H9 (cell line): ENCODE data around the gene CORO1A. TPM values are rescaled to one million over a fixed set of nuclear protein-coding genes. Genes with fewer than 3 reads are reported as not detected.

Source experiments
- DNase-seq: peaks from one replicate; pipeline ENCODE4 v3.0.0-alpha.2; 2017
- H2AFZ ChIP-seq: one replicate; pipeline ENCODE4 v1.6.1; 2013; ENCODE audit warnings: mild to moderate bottlenecking, low read length, control low read depth, moderate library complexity
- H2AK5ac ChIP-seq: 2 replicates; pipeline ENCODE4 v1.6.1; 2013; ENCODE audit warnings: low read length, control low read depth, mixed read lengths; ENCODE audit not compliant: insufficient read length
- H2BK120ac ChIP-seq: one replicate; pipeline ENCODE4 v1.6.1; 2013; ENCODE audit warnings: low read depth, mild to moderate bottlenecking, low read length, control low read depth, inconsistent platforms; ENCODE audit not compliant: poor library complexity, severe bottlenecking
- H2BK12ac ChIP-seq: 2 replicates; pipeline ENCODE4 v1.6.1; 2013; ENCODE audit warnings: low read length, control low read depth, mixed read lengths, low read depth; ENCODE audit not compliant: insufficient read length
- H2BK15ac ChIP-seq: 2 replicates; pipeline ENCODE4 v1.6.1; 2013; ENCODE audit warnings: low read depth, low read length, control low read depth
- H2BK20ac ChIP-seq: one replicate; pipeline ENCODE4 v1.6.1; 2013; ENCODE audit warnings: low read depth, mild to moderate bottlenecking, low read length, control low read depth, inconsistent platforms; ENCODE audit not compliant: poor library complexity, severe bottlenecking
- H2BK5ac ChIP-seq: 2 replicates; pipeline ENCODE4 v1.6.1; 2013; ENCODE audit warnings: low read length, control low read depth, mixed read lengths; ENCODE audit not compliant: insufficient read length
- H3K14ac ChIP-seq: 2 replicates; pipeline ENCODE4 v1.6.1; 2013; ENCODE audit warnings: low read length, control low read depth; ENCODE audit not compliant: insufficient read depth
- H3K18ac ChIP-seq: 2 replicates; pipeline ENCODE4 v1.6.1; 2013; ENCODE audit warnings: low read depth, mild to moderate bottlenecking, mixed read lengths, low read length, control low read depth; ENCODE audit not compliant: insufficient read length
- H3K23ac ChIP-seq: 2 replicates; pipeline ENCODE4 v1.6.1; 2013; ENCODE audit warnings: low read length, control low read depth, mixed read lengths, low read depth; ENCODE audit not compliant: insufficient read length
- H3K23me2 ChIP-seq: 2 replicates; pipeline ENCODE4 v1.6.1; 2013; ENCODE audit warnings: low read depth, mild to moderate bottlenecking, mixed read lengths, low read length, control low read depth; ENCODE audit not compliant: insufficient read length, poor library complexity, severe bottlenecking
- H3K27ac ChIP-seq: 2 replicates; pipeline ENCODE4 v1.5.1; 2013; ENCODE audit warnings: low read length, control low read depth, mixed read lengths, low read depth; ENCODE audit not compliant: insufficient read length
- H3K27me3 ChIP-seq: 2 replicates; pipeline ENCODE4 v1.6.1; 2013; ENCODE audit warnings: low read length, control low read depth, inconsistent platforms; ENCODE audit not compliant: insufficient read depth
- H3K4ac ChIP-seq: 2 replicates; pipeline ENCODE4 v1.6.1; 2013; ENCODE audit warnings: low read depth, mild to moderate bottlenecking, control low read depth, inconsistent platforms, low read length, moderate library complexity
- H3K4me1 ChIP-seq: 2 replicates; pipeline ENCODE4 v1.6.1; 2013; ENCODE audit warnings: low read length, control low read depth, inconsistent platforms; ENCODE audit not compliant: insufficient read depth
- H3K4me2 ChIP-seq: 2 replicates; pipeline ENCODE4 v1.6.1; 2013; ENCODE audit warnings: low read length, control low read depth, mixed read lengths; ENCODE audit not compliant: insufficient read length, insufficient read depth
- H3K56ac ChIP-seq: 2 replicates; pipeline ENCODE4 v1.6.1; 2013; ENCODE audit warnings: low read depth, mild to moderate bottlenecking, mixed read lengths, low read length, control low read depth; ENCODE audit not compliant: insufficient read length
- H3K79me1 ChIP-seq: 2 replicates; pipeline ENCODE4 v1.6.1; 2013; ENCODE audit warnings: low read depth, mild to moderate bottlenecking, moderate library complexity, low read length, control low read depth, inconsistent platforms; ENCODE audit not compliant: insufficient read depth, poor library complexity, severe bottlenecking
- H3K79me2 ChIP-seq: 2 replicates; pipeline ENCODE4 v1.6.1; 2013; ENCODE audit warnings: low read length, control low read depth, inconsistent platforms; ENCODE audit not compliant: insufficient read depth
- H3K9ac ChIP-seq: 2 replicates; pipeline ENCODE4 v1.6.1; 2013; ENCODE audit warnings: low read length, control low read depth, mixed read lengths; ENCODE audit not compliant: insufficient read length; ENCODE audit errors: extremely low read depth
- H3K9me3 ChIP-seq: one replicate; pipeline ENCODE4 v1.6.1; 2013; ENCODE audit warnings: low read depth, low read length, inconsistent platforms; ENCODE audit not compliant: control insufficient read depth
- H3T11ph ChIP-seq: one replicate; pipeline ENCODE4 v1.6.1; 2013; ENCODE audit warnings: mild to moderate bottlenecking, low read length, control low read depth, inconsistent platforms
- H4K20me1 ChIP-seq: one replicate; pipeline ENCODE4 v1.6.1; 2013; ENCODE audit not compliant: control insufficient read depth, insufficient read length, insufficient read depth
- H4K5ac ChIP-seq: 2 replicates; pipeline ENCODE4 v1.6.1; 2013; ENCODE audit warnings: low read depth, mild to moderate bottlenecking, mixed read lengths, low read length, control low read depth; ENCODE audit not compliant: insufficient read length
- H4K8ac ChIP-seq: replicated peaks from 2 replicates; pipeline ENCODE4 v1.6.1; 2013; ENCODE audit warnings: low read length, control low read depth, mixed read lengths, low read depth; ENCODE audit not compliant: insufficient read length
- H4K91ac ChIP-seq: 2 replicates; pipeline ENCODE4 v1.6.1; 2013; ENCODE audit warnings: low read depth, mild to moderate bottlenecking, moderate library complexity, mixed read lengths, low read length, control low read depth; ENCODE audit not compliant: insufficient read length
- H3K27ac Mint-ChIP-seq, 3 experiments: 2 replicates in 2 of 3; 3 replicates in 1 of 3; pipeline ENCODE4 v1.8.0; 2020 to 2021; ENCODE audit warnings: mixed read lengths in 3 of 3, mild to moderate bottlenecking in 1 of 3, moderate library complexity in 1 of 3
- H3K27me3 Mint-ChIP-seq: 2 replicates; pipeline ENCODE4 v1.8.0; 2021; ENCODE audit warnings: low read depth, mild to moderate bottlenecking, moderate library complexity, mixed read lengths
- H3K36me3 Mint-ChIP-seq, 3 experiments: 2 replicates in 2 of 3; 3 replicates in 1 of 3; pipeline ENCODE4 v1.8.0; 2020 to 2021; ENCODE audit warnings: low read depth in 3 of 3, mixed read lengths in 3 of 3; ENCODE audit not compliant: insufficient read depth in 1 of 3
- H3K4me1 Mint-ChIP-seq, 2 experiments: 2 replicates each; pipeline ENCODE4 v1.8.0; 2020; ENCODE audit warnings: mixed read lengths in 2 of 2
- H3K4me3 Mint-ChIP-seq, 2 experiments: 2 replicates in 1 of 2; 3 replicates in 1 of 2; pipeline ENCODE4 v1.8.0; 2020 to 2021; ENCODE audit warnings: mild to moderate bottlenecking in 2 of 2, mixed read lengths in 2 of 2, moderate library complexity in 1 of 2
- H3K9me3 Mint-ChIP-seq, 2 experiments: 2 replicates in 1 of 2; 3 replicates in 1 of 2; pipeline ENCODE4 v1.8.0; 2020; ENCODE audit warnings: mild to moderate bottlenecking in 2 of 2, mixed read lengths in 2 of 2, moderate library complexity in 1 of 2
- WGBS: extraction: QIAGEN DNeasy Blood & Tissue Kit; methylation state at CpG from one replicate; pipeline ENCODE4 v1.1.7; 2013; ENCODE audit warnings: missing lambda C conversion rate, low lambda C conversion rate, mixed read lengths; ENCODE audit not compliant: insufficient read length; ENCODE audit errors: extremely low coverage; 5-methylcytosine and 5-hydroxymethylcytosine counted together
- total RNA-seq: library from RNA; stranded (reverse); gene quantifications from 2 replicates; pipeline ENCODE4 v1.2.1, GENCODE V29; 2021
- TF ChIP-seq, protein P1 (sequence below): fragments of 200-600 bp; sonication (generic); conservative IDR thresholded peaks from 3 replicates; pipeline ENCODE4 v1.8.0; 2021; ENCODE audit warnings: antibody characterized with exemption, mild to moderate bottlenecking

The CORO1A gene
- total RNA-seq, 1 experiment from 2014 or later: 4.8 TPM

DNA sequence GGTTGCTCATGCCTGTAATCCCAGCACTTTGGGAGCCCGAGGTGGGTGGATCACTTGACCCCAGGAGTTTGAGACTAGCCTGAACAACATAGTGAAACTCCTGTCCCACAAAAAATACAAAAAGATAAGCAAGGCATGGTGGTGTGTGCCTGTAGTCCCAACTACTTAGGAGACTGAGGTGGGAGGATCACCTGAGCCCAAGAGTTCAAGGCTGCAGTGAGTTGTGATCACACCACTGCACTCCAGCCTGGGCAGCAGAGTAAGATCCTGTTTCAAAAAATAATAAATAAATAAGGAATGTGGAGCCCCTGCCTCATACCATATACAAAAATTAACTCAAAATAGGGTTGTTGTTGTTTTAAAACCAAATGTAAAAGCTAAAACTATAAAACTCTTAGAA, 26.2 kb upstream of the CORO1A start:
- H3K36me3 Mint-ChIP-seq: 0 out of 7 replicates have a peak, but pooled peaks cover 0 to 2% (median 0%) of the 10 kb centered on the region in 3 experiments
- no peak overlapping the region for H2AK5ac ChIP-seq
- no peak overlapping the region for H3T11ph ChIP-seq
- H3K9me3 ChIP-seq: no peaks in the 10 kb centered on the region
- no peaks in the 10 kb centered on the region for H3K79me2 ChIP-seq
- H3K23ac ChIP-seq: no peak overlapping the region
- DNase-seq: no peak
- H4K8ac ChIP-seq: no peak overlapping the region
- H4K5ac ChIP-seq: no peak overlapping the region
- WGBS: no CpG with 5 or more reads among the region's 1 CpG
- no peak overlapping the region for H3K27ac Mint-ChIP-seq
- no peak overlapping the region for H2BK5ac ChIP-seq
- H3K56ac ChIP-seq: no peak overlapping the region
- H3K27me3 Mint-ChIP-seq: peaks cover 7% of the 10 kb centered on the region; the same call in 1 of the 2 replicates
- H3K9ac ChIP-seq: no peak overlapping the region
- H4K20me1 ChIP-seq: no peaks in the 10 kb centered on the region
- no peaks in the 10 kb centered on the region for H3K4me1 Mint-ChIP-seq
- no peaks in the 10 kb centered on the region for H3K79me1 ChIP-seq
- H3K27me3 ChIP-seq: no peaks in the 10 kb centered on the region
- peaks cover 5 to 7% of the 10 kb centered on the region in 2 experiments for H3K9me3 Mint-ChIP-seq
- H3K4ac ChIP-seq: no peak overlapping the region
- TF ChIP-seq, protein P1, sequence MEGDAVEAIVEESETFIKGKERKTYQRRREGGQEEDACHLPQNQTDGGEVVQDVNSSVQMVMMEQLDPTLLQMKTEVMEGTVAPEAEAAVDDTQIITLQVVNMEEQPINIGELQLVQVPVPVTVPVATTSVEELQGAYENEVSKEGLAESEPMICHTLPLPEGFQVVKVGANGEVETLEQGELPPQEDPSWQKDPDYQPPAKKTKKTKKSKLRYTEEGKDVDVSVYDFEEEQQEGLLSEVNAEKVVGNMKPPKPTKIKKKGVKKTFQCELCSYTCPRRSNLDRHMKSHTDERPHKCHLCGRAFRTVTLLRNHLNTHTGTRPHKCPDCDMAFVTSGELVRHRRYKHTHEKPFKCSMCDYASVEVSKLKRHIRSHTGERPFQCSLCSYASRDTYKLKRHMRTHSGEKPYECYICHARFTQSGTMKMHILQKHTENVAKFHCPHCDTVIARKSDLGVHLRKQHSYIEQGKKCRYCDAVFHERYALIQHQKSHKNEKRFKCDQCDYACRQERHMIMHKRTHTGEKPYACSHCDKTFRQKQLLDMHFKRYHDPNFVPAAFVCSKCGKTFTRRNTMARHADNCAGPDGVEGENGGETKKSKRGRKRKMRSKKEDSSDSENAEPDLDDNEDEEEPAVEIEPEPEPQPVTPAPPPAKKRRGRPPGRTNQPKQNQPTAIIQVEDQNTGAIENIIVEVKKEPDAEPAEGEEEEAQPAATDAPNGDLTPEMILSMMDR: no peak
- no peak overlapping the region for H2BK20ac ChIP-seq
- no peak overlapping the region for H3K4me2 ChIP-seq
- H2BK15ac ChIP-seq: no peak overlapping the region
- H2BK120ac ChIP-seq: no peak overlapping the region
- no peaks in the 10 kb centered on the region for H3K4me1 ChIP-seq
- no peak overlapping the region for H2AFZ ChIP-seq
- H3K18ac ChIP-seq: no peak overlapping the region
- H3K23me2 ChIP-seq: no peaks in the 10 kb centered on the region
- H4K91ac ChIP-seq: no peak overlapping the region
- no peak overlapping the region for H3K27ac ChIP-seq
- H3K14ac ChIP-seq: no peak overlapping the region
- H2BK12ac ChIP-seq: no peak overlapping the region
- no peak overlapping the region for H3K4me3 Mint-ChIP-seq
